NCI-H1105 treated with DMSO at 0.1 percent for 48 hours (cell line): ENCODE data around the gene LBH.

ENCODE experiments used
- DNase-seq: peaks from one replicate; lab custom pipeline; 2025; lab: John Stamatoyannopoulos, UW

LBH gene

DNA sequence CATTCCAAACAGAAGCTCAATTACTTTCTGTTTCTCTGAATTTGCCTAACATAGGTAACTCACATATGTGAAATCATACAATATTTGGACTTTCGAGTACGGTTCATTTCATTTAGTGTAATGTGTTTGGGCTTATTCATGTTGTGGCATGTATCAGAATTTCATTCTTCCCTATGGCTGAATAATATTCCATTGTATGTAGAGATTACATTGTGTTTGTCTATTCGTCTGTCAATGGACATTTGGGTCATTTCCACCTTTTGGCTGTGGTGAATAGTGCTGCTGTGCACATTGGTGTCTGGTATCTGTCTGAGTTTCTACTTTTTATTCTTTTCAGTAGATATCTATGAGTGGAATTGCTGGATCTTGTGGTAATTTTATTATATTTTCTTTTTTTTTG lies 43.9 kb downstream of the LBH start:
- DNase-seq, result no peak

DNA sequence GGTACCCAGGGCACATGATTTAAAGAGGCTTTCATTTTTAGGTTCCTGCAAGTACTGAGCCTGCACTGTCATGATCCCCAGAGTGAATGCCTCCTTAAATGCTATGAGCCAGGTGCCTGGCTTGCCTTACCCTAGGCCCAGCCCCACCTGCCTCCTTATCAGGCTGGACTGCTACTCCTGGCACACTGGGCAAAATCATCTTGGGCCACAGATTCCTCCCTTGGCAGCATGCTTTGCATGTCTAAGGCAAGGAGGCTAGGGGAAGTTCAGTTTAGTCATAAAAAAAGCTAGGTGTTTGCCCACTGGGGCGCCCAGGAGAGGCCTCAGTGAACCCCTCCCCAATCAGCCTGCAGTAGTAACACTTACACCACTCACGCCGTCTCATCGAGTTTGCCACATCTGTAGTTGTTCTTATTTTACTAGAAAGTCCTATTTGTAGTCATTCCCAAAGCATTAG lies 45.1 kb downstream of the LBH start:
- no peak for DNase-seq

DNA sequence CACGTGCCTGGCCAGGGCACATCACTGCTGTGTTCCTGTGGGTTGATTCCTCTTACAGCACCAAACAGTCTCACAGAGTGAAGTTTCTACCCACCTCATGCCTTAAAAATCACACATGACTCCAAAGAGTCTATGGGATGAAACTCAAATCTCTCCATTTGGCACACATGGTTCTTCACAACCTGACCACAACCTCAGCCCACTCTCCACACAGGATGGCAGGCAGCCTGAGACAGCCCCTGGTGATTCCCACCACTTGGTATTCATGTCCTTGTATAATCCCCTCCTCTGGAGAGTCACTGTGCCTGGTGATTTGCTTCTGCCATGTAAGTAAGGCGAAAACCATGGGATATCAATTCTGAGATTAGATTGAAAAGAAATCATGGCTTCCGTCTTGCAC lies 46.2 kb downstream of the LBH start:
- no peak for DNase-seq

DNA sequence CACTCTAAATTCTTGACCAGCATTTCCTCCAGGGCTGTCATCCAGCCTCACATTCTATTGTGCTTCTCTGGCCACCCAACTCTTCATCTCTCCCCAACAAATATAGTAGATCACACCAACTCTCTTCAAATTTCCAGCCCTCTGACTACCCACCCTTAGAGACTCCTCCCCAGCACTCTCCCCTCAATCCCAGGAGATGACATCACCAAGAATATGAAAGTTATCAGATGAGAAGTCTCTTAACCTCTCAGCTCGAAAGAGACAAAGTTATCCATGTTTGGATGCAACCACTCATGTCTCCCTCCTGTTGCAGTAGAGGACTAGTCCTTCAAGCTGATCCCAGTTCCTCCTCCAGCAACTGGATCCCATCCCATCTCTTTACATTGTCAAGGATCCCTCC lies 47.1 kb downstream of the LBH start:
- DNase-seq, result no peak

DNA sequence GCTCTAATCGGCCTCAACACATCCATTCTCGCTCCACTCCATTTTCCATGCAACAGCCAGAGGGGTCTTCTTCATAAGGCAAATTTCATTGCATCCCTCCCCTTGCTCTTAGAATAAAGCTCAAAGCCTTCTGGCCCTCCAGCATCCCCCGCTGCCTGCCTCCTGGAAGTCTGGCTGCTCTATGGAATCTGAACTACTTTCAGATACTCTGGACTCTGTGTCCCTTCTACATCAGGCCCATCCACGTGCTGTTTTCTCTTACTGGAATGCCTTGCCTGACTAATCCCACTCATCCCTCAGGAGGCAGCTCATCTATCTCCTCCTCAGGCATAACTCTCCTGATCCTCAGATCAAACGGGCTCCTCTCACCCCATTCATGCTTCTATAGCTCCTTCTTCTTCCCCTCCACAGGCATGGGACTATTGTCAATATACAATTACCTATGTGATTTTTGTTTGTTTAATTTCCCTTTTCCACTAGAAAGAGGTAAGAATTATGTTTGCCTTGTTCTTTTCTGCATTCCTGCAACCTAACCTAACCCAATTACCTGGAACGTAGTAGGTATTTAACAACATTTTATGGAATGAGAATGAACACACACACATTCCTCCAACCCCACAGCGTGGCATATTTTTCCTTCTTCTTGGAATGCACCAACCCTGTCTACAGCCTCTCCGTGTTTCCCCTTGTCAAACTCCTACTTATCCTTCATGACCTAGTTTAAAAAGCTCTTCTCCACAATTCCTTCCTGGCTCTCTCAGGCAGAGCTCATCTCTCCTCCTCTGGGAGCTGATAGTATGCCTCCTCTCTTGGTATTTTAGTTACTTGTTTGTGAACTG lies 49.5 kb downstream of the LBH start:
- DNase-seq, result no peak

DNA sequence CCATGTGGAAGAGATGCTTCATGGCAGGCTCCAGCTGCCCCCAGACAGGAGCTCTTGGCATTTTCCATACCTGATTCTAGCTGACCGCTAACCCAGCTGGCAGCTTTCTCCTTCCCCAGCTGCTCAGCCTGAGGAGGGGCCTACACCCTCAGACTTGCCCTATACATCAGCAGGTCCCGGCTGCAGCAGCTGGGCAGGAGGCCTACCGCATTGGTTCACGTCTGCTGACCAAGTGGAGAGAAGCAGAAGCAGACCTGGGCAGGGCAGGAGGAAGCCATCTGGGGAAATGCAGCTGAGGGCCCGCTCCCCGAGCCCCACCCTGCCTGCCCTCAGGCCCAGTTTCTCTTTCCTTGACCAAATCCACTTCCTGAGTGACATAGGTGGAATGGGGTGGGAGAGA lies 50.7 kb downstream of the LBH start:
- no peak for DNase-seq

DNA sequence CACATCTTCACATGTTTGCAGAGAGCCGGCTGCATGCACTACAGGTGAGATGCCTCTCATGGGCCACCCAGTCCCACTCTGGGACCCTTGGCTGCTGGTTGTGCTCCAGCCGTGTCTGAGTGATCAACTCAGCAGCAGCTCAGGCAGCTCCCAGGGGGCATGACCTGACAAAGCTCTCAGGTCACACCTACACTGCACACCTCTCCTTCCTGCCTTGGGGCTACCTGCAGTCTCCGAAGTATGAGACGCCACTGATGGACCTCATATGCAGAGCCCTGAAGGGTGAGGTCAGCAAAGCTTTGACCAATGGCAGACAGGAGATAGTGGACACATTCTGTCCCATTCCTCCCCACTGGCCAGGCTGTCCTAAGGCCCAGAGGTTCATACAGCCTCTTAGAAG lies 51.4 kb downstream of the LBH start:
- no peak for DNase-seq

DNA sequence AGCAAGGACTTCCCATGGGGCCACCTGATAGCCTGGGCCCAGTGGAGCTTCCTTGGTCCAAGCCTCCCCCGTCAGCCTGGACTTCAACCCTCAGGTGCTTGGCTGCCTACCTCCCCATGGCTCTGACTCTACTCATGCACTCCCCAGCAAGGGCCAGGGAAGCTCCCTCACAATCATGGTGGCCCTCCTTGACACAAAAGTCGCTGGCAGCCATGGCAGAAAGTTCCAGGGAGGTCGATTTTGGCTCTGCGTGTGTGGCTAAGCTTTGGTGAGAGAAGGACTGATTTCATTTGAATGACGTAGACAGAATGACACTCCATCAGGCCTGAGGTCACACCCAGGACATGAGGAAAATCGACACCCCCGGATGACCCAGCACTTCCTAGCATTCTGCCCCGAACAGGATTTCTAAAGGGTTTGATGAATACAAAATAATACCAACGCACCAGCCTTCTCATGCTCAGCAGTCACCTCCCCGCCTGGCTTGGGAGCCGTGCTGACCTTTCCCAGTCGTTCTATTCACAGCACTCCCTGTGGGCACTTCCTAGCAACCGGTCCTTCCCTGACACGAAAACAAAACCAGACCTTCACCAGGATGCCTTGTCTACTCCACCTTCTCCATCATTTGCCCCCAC lies 52.7 kb downstream of the LBH start:
- no peak for DNase-seq

DNA sequence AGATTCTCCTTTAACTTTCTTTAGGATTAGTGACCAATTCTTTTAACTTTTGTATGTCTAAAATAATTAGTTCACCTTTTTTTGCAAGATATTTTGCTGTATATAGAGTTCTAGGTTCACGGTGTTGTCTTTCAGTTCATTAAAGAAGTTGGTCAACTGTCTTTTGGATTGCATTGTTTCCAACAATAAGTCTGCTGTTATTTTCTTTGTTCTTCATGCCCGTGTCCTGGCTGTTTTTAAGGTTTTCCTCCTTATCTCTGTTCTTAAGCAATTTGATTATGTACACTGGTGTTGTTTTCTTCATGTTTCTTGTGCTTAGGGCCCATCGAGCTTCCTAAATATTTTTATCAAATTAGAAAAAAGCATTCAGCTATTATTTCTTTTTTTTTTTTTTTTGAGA lies 54.4 kb downstream of the LBH start:
- DNase-seq, result no peak

DNA sequence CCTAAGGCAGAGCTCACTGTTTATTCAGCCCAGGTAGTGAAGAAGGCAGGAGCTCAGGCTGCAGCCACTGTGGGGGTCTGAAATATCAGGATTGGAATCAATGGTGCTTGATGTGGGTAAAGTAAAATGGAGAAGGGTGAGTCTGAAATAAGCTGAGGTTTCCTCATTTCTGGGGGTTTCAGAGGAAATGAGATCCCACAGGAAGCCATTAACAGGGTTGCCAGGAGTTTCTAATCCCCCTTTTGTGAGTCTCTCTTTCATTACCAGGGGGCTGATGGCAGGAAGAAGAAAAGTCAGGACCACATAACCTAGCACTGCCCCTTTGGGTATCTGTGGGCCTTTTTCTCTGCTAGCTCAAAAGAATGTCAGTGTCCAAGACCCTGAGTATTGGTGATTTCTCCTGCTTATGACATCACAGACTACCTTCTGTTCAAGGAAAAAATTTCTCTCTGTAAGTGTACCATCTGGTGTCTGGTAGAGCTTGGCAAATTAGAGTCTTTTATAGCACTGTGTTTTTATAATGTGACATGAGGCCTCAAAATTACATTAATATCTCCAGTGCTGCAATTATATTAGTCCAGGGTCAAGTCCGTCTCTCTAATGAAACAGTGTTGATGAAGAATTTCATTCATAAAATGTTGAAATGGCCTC lies 56.0 kb downstream of the LBH start:
- no peak for DNase-seq

DNA sequence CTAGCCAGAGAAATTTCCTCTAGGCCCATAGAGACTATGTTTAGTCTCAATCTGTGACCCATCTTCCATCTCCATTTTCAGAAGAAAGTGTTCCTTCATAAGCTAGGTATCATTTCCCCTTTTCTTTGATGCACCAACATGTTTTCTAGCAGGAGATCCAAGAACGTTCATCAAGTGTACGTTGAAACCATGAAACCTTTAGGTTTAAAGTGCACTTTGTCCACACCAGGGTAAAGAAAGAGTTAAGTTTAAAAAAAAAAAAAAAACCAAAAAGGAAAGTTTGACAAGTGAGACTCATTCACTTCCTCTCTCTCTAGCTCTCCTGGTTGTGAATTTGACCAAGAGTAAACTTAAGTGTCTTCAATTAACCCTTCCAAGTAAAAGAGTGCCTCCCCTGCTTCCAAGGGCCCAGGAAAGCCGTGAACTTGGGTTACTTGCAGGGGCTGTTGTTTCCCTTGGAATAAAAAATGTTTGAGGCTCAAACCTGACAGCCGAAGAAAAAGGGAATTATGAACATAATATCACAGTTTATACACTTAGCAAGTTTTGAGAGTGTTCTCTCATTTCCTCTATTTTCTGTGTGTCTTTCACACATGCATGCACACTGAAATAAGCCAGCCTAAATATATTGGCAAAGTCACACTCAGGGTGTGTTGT lies 56.7 kb downstream of the LBH start:
- DNase-seq, result no peak

DNA sequence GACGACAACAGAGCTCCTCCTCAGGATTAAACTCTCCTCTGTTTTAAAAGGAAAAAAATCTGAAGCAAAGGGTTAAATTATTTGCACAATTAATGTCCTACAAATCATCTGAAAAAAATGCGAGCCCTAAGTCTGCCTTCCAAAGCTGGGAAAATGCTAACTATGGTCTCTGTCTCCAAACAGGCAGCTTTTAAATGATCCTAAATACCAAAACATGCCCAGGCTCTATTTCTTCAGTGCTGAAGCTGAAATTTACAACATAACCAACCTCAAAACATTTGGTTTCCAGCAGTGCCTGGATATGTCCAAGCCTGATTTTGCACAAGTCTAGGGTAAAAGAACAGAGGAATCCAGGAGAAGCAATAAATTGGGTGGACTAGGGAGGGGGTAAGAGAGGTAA lies 57.2 kb downstream of the LBH start:
- no peak for DNase-seq

DNA sequence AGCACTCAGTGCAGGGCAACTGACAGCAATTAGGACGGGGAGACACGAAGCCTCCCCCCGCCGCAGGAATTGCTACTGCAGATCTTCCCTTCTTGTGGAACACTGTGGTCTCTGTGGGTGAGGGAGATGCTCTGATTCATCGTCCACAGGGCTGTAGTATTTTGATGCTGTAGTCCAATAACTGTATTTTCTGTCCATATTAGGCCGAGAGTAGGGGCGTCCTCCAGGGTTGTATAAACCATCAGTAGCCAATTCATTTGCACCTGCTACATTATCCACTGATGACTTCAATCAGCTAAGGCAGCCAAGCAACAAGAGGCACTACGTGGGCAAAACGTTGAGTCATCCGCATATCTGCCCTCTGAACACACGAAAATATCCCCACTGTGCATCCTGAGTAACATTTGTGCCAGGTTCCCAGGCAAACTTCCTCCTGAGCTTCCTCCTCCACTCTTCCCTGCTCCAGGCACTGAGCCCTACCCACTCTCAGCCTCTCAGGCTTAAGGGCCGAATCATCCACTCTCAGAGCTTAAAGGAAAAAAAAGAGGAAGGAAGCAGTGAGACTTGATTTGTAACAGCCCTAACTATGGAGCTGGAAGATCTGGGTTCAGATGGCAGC lies 62.1 kb downstream of the LBH start:
- DNase-seq, result no peak

DNA sequence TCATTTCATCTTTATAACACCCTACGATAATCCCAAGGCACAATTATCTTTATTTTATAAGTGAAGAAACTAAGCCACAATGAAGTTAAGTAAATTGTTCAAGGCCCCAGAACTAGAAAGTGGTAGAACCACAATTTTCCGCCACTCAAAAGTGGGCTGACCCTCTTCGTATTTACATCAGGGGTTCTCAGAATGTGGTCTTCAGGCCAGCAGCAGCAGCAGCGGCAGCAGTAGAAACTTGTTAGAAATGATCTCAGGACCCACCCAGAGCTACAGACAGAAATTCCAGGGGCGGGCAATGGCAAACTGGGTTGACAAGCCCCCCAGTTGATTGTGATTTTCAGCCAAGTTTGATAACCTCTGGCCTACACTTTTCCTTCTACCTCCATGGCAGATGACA lies 62.8 kb downstream of the LBH start:
- no peak for DNase-seq

DNA sequence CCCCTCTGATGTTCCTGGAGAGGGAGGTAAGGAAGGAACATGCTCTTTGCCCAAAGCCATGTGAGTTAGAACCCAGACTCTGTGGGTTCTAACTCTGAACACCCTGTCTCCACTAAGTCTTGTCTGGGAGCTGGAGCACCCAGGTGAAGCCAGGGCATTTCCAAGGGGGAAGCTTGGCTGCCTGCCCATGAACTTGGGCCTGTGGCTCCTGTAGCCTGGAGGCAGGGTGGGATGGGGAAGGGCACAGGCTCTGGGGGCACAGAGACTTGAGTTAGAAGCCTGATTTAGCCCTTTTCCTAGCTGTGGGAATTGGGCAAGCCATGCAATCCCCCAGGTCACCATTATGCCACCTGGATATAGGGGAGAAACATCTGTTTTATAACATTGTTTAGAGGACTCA lies 65.2 kb downstream of the LBH start:
- DNase-seq, result no peak

DNA sequence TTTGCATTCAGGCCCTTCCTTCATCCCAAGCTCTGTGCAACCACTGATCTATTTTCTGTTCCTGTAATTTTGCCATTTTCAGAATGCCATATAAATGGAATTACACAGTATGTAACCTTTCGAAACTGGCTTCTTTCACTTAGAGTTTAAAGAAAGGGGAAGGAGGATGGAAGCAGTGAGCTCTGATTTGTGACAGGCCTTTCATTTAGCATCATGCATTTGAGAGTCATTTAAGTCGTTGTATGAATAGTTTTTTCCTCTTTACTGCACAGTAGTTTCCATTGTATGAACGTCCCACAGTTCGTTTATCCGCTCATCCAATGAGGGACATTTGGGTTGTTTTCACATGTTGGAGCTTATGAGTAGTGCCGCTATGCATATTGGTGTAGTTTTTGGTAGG lies 67.0 kb downstream of the LBH start:
- DNase-seq, result no peak

DNA sequence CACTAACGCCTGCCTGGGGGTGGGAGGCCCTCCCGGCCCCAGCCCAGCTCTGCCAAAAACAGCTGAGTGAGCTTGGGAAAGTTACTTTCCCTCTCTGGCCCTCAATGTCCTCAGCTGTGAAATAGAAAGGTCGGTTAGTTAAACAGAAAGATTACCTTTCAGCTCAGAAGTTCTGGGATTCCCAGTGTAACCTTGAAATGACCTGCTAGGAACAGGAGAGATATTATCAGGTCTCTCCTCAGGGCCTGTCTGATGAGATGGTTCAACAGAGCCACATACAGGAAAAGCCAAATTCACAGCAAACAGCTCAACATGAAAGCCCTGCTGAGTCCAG lies 68.8 kb downstream of the LBH start:
- no peak for DNase-seq

DNA sequence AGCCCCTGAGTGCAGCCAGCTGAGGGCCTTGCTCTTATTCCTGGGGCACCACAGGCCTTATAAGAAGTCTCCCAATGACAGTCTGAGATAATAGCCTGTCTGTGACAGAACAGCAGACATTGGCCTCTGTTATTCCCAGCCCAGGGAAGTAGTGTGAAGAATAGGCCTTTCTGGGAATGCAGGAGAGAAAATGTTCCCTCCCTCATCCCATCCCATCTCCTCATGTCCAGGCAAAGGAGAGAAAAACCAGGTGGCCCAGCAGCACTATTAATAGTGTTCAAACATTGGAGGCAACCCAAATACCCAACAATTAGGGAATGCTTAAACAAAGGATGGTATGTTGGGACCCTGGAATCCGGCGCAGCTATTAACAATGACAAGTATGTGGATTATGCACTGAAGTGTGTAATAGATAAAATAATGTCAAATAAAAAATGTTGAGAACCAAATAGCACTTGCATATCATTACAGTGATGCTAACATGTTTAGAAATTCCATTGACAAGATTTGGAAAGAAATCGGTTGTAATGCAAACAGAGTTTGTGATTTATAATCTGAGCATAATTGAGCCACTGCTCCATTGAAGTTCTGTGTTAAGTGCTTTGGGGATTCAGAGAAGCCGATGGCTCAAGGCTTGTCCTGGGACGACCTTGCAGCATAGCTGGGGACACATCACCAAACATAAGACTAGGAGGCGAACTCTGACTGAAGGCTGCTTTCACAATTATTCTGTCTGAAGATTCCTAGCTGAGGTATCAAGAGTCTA lies 69.3 kb downstream of the LBH start:
- no peak for DNase-seq

DNA sequence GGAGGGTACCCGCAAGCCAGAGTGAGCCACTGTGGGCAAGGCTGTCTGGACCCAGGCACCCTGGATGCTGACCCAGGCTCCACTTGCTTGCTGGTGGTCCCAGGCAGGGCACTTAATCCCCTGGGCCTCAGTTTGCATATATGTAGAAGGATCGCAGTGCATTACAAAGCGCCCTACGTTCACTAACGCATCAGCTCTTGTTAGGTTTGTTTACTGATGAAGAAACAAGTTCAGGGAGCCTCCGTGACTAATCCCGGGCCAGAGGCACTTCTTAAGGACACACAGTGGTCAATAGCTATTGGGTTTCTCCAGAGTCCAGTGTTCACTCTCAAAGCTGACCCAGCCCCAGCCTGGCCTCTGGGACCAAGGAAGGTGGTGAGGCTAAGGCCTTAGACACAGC lies 70.2 kb downstream of the LBH start:
- no peak for DNase-seq

DNA sequence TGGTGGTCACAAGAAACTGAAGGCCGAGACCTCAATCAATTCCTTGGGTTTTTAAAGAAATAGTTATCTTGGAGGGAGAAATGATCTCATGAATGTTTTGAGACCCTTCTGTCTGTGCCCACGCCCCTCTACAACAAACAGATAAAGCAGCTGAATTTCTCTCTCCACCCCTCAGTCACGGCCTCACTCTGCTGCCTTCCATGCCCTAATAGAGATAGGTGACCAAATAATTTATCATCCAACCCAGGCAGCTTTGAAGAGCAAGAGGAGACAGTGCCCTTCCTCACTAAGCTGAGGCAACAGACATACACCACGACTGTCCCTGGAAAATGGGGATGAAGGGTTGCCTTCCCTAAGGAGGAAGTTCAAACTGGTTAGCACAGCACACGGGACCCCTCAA lies 71.2 kb downstream of the LBH start:
- no peak for DNase-seq

DNA sequence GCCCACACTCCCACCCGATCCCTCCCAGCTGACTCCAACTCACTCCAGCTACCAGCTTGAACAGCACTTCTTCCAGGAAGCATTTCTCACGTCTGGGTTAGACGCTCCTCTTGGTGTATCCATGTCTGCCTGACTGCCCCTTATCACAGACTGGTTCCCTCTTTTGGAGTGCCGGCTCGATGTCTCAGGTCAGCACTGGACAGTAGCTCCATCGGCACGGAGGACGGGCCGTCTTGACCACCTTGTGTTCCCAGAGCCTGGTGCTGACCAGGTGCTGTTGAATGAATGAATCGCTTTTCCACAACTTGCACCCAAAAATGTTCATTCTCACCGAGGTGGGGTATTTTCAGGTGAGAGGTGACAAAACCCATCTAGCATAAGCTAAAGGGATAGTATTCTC lies 71.8 kb downstream of the LBH start:
- DNase-seq, result no peak

DNA sequence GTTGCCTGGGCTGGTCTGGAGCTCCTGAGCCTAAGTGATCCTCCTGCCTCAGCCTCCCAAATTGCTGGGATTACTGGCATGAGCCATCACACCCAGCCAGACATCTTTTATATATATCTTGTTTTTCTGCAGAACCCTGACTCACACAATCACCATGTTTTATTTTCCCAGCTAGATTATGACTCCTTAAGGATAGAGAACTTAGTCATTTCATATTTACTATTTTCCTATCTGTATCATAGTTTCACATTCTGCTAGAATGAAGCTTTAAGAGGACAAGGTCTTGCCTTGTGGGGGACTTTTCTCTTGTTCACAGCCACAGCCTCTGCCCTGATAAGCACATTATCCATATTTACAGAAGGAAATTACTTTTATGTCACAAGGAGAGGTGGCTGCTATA lies 73.9 kb downstream of the LBH start:
- DNase-seq, result no peak
